ENCODE data around the gene KNDC1.

DNA sequence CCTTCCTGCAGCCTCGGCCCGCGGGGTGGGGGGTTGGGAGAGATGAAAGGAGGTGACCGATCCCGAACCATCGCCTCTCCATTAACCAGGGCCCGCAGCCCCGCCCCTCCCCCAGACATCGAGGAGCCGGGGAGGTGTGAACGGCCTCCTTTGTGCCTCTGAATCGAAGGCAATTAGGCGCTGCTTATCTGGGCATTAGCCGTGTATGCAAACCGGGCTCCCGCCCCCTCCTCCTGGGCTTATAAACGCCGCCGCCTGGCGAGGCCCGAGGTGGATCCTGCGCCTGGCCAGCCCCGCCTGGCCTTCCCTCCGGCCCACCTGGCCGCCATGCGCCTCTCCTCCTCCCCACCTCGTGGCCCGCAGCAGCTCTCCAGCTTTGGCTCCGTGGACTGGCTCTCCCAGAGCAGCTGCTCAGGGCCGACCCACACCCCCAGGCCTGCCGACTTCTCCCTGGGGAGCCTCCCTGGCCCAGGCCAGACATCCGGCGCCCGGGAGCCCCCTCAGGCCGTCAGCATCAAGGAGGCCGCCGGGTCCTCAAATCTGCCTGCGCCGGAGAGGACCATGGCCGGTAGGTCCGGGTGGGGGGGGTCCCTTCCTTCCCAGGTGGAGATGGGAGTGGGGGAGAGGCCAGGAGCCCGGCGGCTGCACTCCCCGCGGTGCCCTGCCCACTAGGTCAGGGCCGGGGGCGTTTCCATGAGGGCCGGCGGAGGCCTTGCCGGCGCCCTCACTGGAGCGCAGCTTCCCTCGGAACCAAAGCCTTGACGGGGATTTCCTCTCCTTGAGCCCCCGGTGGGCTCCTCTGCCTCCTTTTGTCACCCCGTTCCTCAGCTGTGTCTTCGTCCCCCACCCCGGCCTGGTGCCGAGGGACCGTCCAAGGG, 77.8 kb downstream of the KNDC1 start, which contains the start of gene VENTX:
- TF ChIP-seq CTCF (IDR thresholded peaks at IDR 0.05; ENCODE audit: poor library complexity, severe bottlenecking) (no peak), RAD21 (conservative IDR thresholded peaks at IDR 0.05) (no peak), POLR2AphosphoS5 (IDR thresholded peaks at IDR 0.05) (no peak), SMC3 (conservative IDR thresholded peaks at IDR 0.05; ENCODE audit: poor library complexity) (no peak), MXI1 (conservative IDR thresholded peaks at IDR 0.05; ENCODE audit: poor library complexity, severe bottlenecking) (no peak), EZH2 (IDR thresholded peaks at IDR 0.05; ENCODE audit: borderline replicate concordance, insufficient read depth, low read length, poor library complexity, severe bottlenecking) (no peak), EP300 (conservative IDR thresholded peaks at IDR 0.05; ENCODE audit: poor library complexity, severe bottlenecking) (no peak)
- TF ChIP-seq, protein P1, sequence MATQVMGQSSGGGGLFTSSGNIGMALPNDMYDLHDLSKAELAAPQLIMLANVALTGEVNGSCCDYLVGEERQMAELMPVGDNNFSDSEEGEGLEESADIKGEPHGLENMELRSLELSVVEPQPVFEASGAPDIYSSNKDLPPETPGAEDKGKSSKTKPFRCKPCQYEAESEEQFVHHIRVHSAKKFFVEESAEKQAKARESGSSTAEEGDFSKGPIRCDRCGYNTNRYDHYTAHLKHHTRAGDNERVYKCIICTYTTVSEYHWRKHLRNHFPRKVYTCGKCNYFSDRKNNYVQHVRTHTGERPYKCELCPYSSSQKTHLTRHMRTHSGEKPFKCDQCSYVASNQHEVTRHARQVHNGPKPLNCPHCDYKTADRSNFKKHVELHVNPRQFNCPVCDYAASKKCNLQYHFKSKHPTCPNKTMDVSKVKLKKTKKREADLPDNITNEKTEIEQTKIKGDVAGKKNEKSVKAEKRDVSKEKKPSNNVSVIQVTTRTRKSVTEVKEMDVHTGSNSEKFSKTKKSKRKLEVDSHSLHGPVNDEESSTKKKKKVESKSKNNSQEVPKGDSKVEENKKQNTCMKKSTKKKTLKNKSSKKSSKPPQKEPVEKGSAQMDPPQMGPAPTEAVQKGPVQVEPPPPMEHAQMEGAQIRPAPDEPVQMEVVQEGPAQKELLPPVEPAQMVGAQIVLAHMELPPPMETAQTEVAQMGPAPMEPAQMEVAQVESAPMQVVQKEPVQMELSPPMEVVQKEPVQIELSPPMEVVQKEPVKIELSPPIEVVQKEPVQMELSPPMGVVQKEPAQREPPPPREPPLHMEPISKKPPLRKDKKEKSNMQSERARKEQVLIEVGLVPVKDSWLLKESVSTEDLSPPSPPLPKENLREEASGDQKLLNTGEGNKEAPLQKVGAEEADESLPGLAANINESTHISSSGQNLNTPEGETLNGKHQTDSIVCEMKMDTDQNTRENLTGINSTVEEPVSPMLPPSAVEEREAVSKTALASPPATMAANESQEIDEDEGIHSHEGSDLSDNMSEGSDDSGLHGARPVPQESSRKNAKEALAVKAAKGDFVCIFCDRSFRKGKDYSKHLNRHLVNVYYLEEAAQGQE (IDR thresholded peaks at IDR 0.05; ENCODE audit: borderline replicate concordance), result no peak
